ENCODE measurements around the gene ADRA1B. TPM values are rescaled to one million over a fixed set of nuclear protein-coding genes. Genes with fewer than 3 reads are reported as not detected.

ADRA1B gene
- polyA plus RNA-seq, 4 donors: 0.25 to 0.45 (median 0.31) TPM; not detected in 1

DNA sequence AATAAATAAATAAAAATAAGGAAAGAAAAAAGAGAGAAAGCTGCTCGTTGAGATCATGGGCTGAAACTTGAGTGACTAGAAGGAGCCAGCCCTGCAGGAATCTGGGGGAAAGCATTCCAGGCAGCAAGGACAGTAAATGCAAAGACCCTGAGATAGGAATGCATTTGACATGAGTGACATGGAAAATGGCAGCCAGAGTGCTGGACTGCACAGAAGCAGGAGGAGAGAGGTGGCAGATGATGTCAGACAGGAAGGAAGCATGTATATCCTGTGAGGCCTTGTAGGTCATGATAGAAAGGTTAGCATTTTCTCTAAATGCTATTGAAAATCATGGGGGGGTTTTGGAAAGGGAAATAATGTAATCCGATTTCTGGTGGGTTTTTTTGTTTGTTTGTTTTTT is 29.1 kb downstream of the ADRA1B start:
- H3K36me3 ChIP-seq (ENCODE audit: control insufficient read depth in 3 of 3, insufficient read depth in 2 of 3, low read depth in 1 of 3, low read length in 3 of 3): no peaks in the 10 kb centered on the region
- FAIRE-seq: no peak
- 73 to 86% (median 84%) methylated on average over 2 of the region's 2 CpGs for WGBS, 3 donors

DNA sequence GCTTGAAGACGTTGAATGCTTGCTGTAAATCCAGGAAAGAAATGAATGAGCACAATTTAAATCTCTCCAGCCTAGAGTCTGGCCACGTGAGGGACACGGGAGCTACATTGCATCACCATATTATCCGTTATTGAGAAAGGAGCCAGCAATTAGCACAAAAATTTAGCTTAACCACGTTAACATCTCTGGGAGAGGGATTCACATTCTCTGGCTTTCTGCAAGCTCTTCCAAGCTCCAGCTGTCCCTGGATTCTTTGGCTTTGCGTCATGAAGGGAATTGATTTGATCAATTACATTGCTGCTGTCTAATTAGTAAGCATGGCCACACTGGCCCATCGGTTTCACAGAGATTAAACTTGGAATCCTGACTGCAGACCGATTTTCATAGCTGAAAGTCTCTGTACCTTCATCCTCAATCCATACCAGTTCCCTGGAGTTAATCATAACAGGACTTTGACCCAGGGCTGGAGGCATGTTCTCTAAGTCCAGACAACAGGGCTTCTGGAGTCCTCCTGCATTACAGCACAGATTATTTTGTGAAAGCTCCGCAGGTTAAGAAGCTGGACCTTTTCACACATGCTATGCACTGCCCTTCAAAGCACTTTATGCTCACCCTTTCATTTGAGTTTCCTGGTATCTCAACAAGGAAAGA is 31.6 kb downstream of the ADRA1B start:
- DNase-seq: peak; percentile 37 to 71
- Histone ChIP-seq H3K4me3 (ENCODE audit: low read depth in 1 of 3, low read length in 3 of 3) (no peak overlapping the region), H3K27me3 (ENCODE audit: control insufficient read depth in 3 of 3, insufficient read depth in 3 of 3, low read length in 3 of 3) (peaks cover 0 to 3% (median 0%) of the 10 kb centered on the region in 3 donors), H3K36me3 (ENCODE audit: control insufficient read depth in 3 of 3, insufficient read depth in 2 of 3, low read depth in 1 of 3, low read length in 3 of 3) (no peaks in the 10 kb centered on the region), H3K9me3 (ENCODE audit: control insufficient read depth in 2 of 2, insufficient read depth in 1 of 2, low read depth in 1 of 2, low read length in 1 of 2) (no peaks in the 10 kb centered on the region), H3K27ac (ENCODE audit: low read depth in 1 of 3, low read length in 2 of 3) (no peak overlapping the region), H3K4me1 (ENCODE audit: control insufficient read depth in 3 of 3, insufficient read depth in 2 of 3, low read depth in 1 of 3, low read length in 2 of 3) (peaks cover 0 to 2% (median 0%) of the 10 kb centered on the region in 3 donors)
- WGBS, 3 donors: 20 to 50% (median 32%) methylated on average over 9 of the region's 9 CpGs
- FAIRE-seq: no peak

More for the DNA sequence above, 29.1 kb downstream of the ADRA1B start:
- no peaks in the 10 kb centered on the region for H3K9me3 ChIP-seq (ENCODE audit: control insufficient read depth in 2 of 2, insufficient read depth in 1 of 2, low read depth in 1 of 2, low read length in 1 of 2)
- H3K27ac ChIP-seq (ENCODE audit: low read depth in 1 of 3, low read length in 2 of 3): no peak overlapping the region
- peaks cover 0 to 2% (median 0%) of the 10 kb centered on the region in 3 donors for H3K4me1 ChIP-seq (ENCODE audit: control insufficient read depth in 3 of 3, insufficient read depth in 2 of 3, low read depth in 1 of 3, low read length in 2 of 3)
- H3K27me3 ChIP-seq (ENCODE audit: control insufficient read depth in 3 of 3, insufficient read depth in 3 of 3, low read length in 3 of 3): peaks cover 0 to 3% (median 0%) of the 10 kb centered on the region in 3 donors
- no peak overlapping the region for H3K4me3 ChIP-seq (ENCODE audit: low read depth in 1 of 3, low read length in 3 of 3)
- DNase-seq: no peak

DNA sequence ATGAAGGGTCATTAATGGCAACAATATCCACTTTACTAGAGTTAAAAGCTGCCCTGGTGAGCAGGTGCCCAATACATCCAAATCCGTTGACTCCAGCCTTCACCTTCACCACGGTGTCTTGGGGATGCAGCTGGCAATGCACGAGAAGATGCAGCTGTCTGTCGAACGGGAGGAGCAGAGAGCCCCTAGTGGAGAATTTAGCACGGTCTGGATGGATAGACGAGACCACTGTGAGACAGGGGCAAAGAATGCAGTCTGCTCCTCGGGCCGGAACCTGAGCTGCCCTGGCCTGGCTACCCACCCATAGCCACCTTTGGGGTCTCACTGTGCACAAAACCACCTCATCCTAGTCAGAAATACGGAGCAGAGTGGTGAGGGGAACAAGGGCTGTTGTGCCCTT is 35.1 kb downstream of the ADRA1B start:
- 39 to 45% (median 40%) methylated on average over 10 of the region's 10 CpGs for WGBS, 3 donors
- no peaks in the 10 kb centered on the region for H3K36me3 ChIP-seq (ENCODE audit: control insufficient read depth in 3 of 3, insufficient read depth in 2 of 3, low read depth in 1 of 3, low read length in 3 of 3)
- no peaks in the 10 kb centered on the region for H3K9me3 ChIP-seq (ENCODE audit: control insufficient read depth in 2 of 2, insufficient read depth in 1 of 2, low read depth in 1 of 2, low read length in 1 of 2)
- H3K4me1 ChIP-seq (ENCODE audit: control insufficient read depth in 3 of 3, insufficient read depth in 2 of 3, low read depth in 1 of 3, low read length in 2 of 3): peaks cover 0 to 2% (median 0%) of the 10 kb centered on the region in 3 donors
- FAIRE-seq (no peak), DNase-seq (no peak)
- peaks cover 0 to 6% (median 0%) of the 10 kb centered on the region in 3 donors for H3K27me3 ChIP-seq (ENCODE audit: control insufficient read depth in 3 of 3, insufficient read depth in 3 of 3, low read length in 3 of 3)
- H3K4me3 ChIP-seq (ENCODE audit: low read depth in 1 of 3, low read length in 3 of 3): no peak overlapping the region
- H3K27ac ChIP-seq (ENCODE audit: low read depth in 1 of 3, low read length in 2 of 3): no peak overlapping the region

DNA sequence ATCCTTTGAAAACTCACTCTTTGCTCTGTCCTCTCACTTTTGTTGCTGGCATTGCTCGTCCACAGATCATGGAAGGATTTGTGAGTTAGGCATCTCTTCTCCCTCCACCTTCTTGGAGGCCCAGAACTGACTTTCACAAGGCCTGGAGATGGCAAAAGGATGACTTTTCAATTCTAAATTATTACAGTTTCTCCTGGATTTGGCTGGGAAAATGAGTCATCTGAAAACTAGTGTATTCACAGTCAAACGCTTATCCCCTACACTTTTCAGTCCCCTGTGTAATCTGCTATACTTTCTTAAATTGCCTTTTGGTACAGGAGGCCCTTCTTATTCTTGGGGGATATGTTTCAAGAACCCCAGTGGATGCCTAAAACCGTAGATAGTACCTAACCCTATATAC is 35.6 kb downstream of the ADRA1B start:
- no peaks in the 10 kb centered on the region for H3K9me3 ChIP-seq (ENCODE audit: control insufficient read depth in 2 of 2, insufficient read depth in 1 of 2, low read depth in 1 of 2, low read length in 1 of 2)
- no peak overlapping the region for H3K27ac ChIP-seq (ENCODE audit: low read depth in 1 of 3, low read length in 2 of 3)
- DNase-seq: no peak
- peaks cover 0 to 6% (median 0%) of the 10 kb centered on the region in 3 donors for H3K27me3 ChIP-seq (ENCODE audit: control insufficient read depth in 3 of 3, insufficient read depth in 3 of 3, low read length in 3 of 3)
- H3K4me3 ChIP-seq (ENCODE audit: low read depth in 1 of 3, low read length in 3 of 3): no peak overlapping the region
- FAIRE-seq: no peak
- 74 to 81% (median 80%) methylated on average over 3 of the region's 3 CpGs for WGBS, 3 donors
- H3K36me3 ChIP-seq (ENCODE audit: control insufficient read depth in 3 of 3, insufficient read depth in 2 of 3, low read depth in 1 of 3, low read length in 3 of 3): no peaks in the 10 kb centered on the region
- peaks cover 0 to 2% (median 0%) of the 10 kb centered on the region in 3 donors for H3K4me1 ChIP-seq (ENCODE audit: control insufficient read depth in 3 of 3, insufficient read depth in 2 of 3, low read depth in 1 of 3, low read length in 2 of 3)

DNA sequence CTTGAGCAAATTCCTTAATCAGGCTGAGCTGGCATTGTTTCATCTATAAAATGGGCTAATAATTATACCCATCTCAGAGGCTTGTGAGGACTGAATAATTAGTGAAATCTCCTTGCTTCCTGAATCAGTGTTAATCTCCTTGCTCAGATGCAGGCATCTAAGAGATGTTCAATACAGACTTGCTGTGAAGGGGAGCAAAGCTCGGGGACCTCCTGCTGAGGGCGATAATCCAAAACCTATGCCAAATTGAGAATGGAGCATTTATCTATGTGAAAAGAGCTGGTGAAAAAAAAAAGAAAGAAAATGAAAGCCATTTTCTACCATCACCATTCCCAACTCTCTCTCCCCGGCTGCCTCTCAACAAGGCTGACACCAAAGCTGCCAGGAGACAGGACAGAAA is 37.3 kb downstream of the ADRA1B start:
- no peak for DNase-seq
- 89 to 95% (median 94%) methylated on average over 3 of the region's 3 CpGs for WGBS, 3 donors
- H3K4me1 ChIP-seq (ENCODE audit: control insufficient read depth in 3 of 3, insufficient read depth in 2 of 3, low read depth in 1 of 3, low read length in 2 of 3): no peaks in the 10 kb centered on the region
- H3K9me3 ChIP-seq (ENCODE audit: control insufficient read depth in 2 of 2, insufficient read depth in 1 of 2, low read depth in 1 of 2, low read length in 1 of 2): no peaks in the 10 kb centered on the region
- no peak overlapping the region for H3K27ac ChIP-seq (ENCODE audit: low read depth in 1 of 3, low read length in 2 of 3)
- H3K36me3 ChIP-seq (ENCODE audit: control insufficient read depth in 3 of 3, insufficient read depth in 2 of 3, low read depth in 1 of 3, low read length in 3 of 3): no peaks in the 10 kb centered on the region
- H3K27me3 ChIP-seq (ENCODE audit: control insufficient read depth in 3 of 3, insufficient read depth in 3 of 3, low read length in 3 of 3): peaks cover 0 to 2% (median 0%) of the 10 kb centered on the region in 3 donors
- no peak overlapping the region for H3K4me3 ChIP-seq (ENCODE audit: low read depth in 1 of 3, low read length in 3 of 3)
- no peak for FAIRE-seq

DNA sequence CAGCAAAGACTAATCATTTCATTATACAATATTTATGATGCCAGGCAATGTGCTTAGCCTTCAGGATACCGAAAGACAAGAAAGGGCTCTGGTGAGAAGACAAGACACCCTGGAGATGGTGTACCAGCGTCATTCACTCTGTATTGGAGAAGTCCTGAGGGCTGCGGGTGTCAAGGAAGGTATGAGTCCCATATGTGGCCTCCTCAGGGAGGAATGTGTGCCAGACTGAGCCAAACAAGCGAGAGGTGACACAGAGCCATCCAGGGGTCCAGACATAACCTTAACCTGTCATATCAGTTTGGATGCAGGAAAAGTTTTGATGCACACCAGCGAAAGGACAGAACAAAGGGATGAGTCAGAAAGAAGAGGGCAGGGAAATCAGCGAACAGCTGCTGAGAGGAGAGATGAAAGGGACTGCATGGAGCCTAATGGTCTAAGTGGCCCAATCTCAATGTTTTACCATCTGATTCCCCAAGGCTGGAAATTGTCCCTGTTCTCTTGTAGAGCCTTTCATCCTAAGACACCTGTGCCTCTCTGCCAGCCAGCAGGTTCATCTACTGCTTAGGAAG is 38.9 kb downstream of the ADRA1B start:
- Histone ChIP-seq H3K4me3 (ENCODE audit: low read depth in 1 of 3, low read length in 3 of 3) (no peak overlapping the region), H3K4me1 (ENCODE audit: control insufficient read depth in 3 of 3, insufficient read depth in 2 of 3, low read depth in 1 of 3, low read length in 2 of 3) (no peaks in the 10 kb centered on the region), H3K9me3 (ENCODE audit: control insufficient read depth in 2 of 2, insufficient read depth in 1 of 2, low read depth in 1 of 2, low read length in 1 of 2) (no peaks in the 10 kb centered on the region), H3K36me3 (ENCODE audit: control insufficient read depth in 3 of 3, insufficient read depth in 2 of 3, low read depth in 1 of 3, low read length in 3 of 3) (no peaks in the 10 kb centered on the region), H3K27ac (ENCODE audit: low read depth in 1 of 3, low read length in 2 of 3) (no peak overlapping the region), H3K27me3 (ENCODE audit: control insufficient read depth in 3 of 3, insufficient read depth in 3 of 3, low read length in 3 of 3) (peaks cover 0 to 2% (median 0%) of the 10 kb centered on the region in 3 donors)
- FAIRE-seq: no peak
- 82 to 88% (median 83%) methylated on average over 6 of the region's 6 CpGs for WGBS, 3 donors
- DNase-seq: no peak

DNA sequence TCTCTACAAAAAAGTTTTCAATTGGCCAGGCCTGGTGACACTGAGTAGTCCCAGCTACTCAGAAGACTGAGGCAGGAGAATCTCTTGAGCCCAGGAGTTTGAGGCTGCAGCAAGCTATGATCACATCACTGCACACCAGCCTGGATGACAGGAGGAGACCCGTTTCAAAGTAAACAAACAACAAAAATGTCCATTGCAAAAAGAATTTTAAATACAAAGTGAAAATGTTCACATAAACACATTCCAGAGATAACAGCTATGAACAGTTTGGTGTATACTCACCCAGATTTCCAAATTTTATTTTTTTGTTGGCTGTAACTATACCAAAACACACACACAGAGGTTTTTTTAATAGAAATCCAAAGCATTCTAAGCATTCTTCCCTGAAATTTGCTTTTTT is 39.8 kb downstream of the ADRA1B start:
- Histone ChIP-seq H3K9me3 (ENCODE audit: control insufficient read depth in 2 of 2, insufficient read depth in 1 of 2, low read depth in 1 of 2, low read length in 1 of 2) (no peaks in the 10 kb centered on the region), H3K27ac (ENCODE audit: low read depth in 1 of 3, low read length in 2 of 3) (no peak overlapping the region), H3K27me3 (ENCODE audit: control insufficient read depth in 3 of 3, insufficient read depth in 3 of 3, low read length in 3 of 3) (peaks cover 0 to 2% (median 0%) of the 10 kb centered on the region in 3 donors), H3K36me3 (ENCODE audit: control insufficient read depth in 3 of 3, insufficient read depth in 2 of 3, low read depth in 1 of 3, low read length in 3 of 3) (no peaks in the 10 kb centered on the region), H3K4me3 (ENCODE audit: low read depth in 1 of 3, low read length in 3 of 3) (no peak overlapping the region), H3K4me1 (ENCODE audit: control insufficient read depth in 3 of 3, insufficient read depth in 2 of 3, low read depth in 1 of 3, low read length in 2 of 3) (no peaks in the 10 kb centered on the region)
- DNase-seq: no peak
- 27 to 35% (median 30%) methylated on average over 1 of the region's 1 CpG for WGBS, 3 donors
- FAIRE-seq: no peak

DNA sequence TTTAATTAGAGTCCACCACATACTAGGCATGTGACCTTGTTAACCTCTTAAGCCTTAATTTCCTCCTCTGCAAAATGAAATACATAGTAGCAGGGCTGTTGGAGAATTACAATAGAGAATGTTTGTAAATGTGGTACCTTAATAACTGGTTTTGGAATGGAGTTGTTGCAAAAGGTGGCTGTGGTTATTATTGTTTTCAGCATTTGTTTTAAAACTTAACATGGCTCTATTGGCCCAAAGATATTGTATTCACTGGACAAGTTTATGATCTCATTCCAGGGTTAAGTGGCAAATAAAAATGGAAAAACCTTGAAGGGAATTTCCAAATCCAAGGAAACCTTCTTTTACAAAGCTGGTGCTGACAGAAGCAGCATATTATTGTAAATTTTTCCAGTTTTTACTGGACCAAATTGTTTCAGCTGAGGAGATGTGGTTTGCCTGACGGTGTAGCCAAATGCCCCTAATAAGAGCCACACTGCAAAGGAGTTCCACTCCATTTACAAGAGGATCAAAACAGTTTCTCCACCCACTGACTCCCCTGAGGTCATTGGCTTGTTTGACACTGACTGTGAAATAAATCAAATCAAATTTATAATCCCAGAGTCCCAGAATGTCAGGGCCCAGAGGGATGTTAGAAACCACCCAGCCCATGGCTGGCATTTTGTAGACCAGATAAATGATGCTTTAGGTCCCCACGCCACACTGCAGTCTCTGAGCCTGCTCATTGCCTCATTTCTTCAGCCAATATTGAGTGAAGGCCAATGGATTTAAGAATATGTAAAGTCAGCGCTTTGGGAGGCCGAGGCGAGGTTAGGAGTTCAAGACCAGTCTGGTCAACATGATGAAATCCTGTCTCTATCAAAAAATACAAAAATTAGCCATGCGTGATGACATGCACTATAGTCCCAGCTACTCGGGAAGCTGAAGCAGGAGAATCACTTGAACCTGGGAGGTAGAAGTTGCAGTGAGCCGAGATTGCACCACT is 45.2 kb downstream of the ADRA1B start:
- no peak for DNase-seq
- Histone ChIP-seq H3K36me3 (ENCODE audit: control insufficient read depth in 3 of 3, insufficient read depth in 2 of 3, low read depth in 1 of 3, low read length in 3 of 3) (no peaks in the 10 kb centered on the region), H3K4me3 (ENCODE audit: low read depth in 1 of 3, low read length in 3 of 3) (no peak overlapping the region), H3K9me3 (ENCODE audit: control insufficient read depth in 2 of 2, insufficient read depth in 1 of 2, low read depth in 1 of 2, low read length in 1 of 2) (no peaks in the 10 kb centered on the region), H3K27ac (ENCODE audit: low read depth in 1 of 3, low read length in 2 of 3) (no peak overlapping the region), H3K4me1 (ENCODE audit: control insufficient read depth in 3 of 3, insufficient read depth in 2 of 3, low read depth in 1 of 3, low read length in 2 of 3) (no peaks in the 10 kb centered on the region), H3K27me3 (ENCODE audit: control insufficient read depth in 3 of 3, insufficient read depth in 3 of 3, low read length in 3 of 3) (peaks cover 0 to 4% (median 0%) of the 10 kb centered on the region in 3 donors)
- WGBS, 3 donors: 90 to 96% (median 95%) methylated on average over 8 of the region's 8 CpGs
- no peak for FAIRE-seq
